Measurements from ENCODE around the gene DENND4C. TPM values are rescaled to one million over a fixed set of nuclear protein-coding genes. Genes with fewer than 3 reads are reported as not detected.

Gene DENND4C
- total RNA-seq, 1 donor from 2014 or later: 34.5 TPM

DNA sequence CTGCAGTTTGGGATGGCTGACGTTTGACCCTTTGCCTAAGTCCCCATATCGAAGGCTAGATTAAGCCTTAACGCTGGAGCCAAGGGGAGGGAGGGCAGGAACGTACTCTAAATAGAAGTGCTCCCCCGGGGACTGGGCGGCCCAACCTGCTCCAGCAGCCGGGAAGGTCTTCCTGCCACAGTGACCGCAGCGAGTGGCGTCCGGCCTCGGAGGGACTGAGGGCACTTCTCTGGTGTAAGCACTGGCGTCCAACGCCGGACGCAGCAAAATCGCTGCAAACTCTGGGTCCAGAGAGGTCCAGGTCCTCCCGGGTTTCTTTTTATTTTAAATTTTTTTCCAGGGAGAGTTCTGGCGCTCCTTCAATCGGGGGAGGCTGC lies 177.8 kb downstream of the DENND4C start:
- peaks cover 22% of the 10 kb centered on the region for H3K9me3 Mint-ChIP-seq (ENCODE audit: unreplicated experiment)
- H3K4me3 Mint-ChIP-seq (ENCODE audit: unreplicated experiment): peak overlapping the region; percentile 83
- peaks cover 16% of the 10 kb centered on the region for H3K4me1 Mint-ChIP-seq (ENCODE audit: low read depth, unreplicated experiment)
- H3K27ac Mint-ChIP-seq (ENCODE audit: unreplicated experiment): peak overlapping the region; percentile 89
- DNase-seq: peak; percentile 67
- H3K36me3 Mint-ChIP-seq (ENCODE audit: unreplicated experiment): peaks cover 11% of the 10 kb centered on the region
- no peak for TF ChIP-seq CTCF (IDR thresholded peaks at IDR 0.05; ENCODE audit: partially characterized antibody, unreplicated experiment)
- H3K27me3 Mint-ChIP-seq (ENCODE audit: unreplicated experiment): peaks cover 16% of the 10 kb centered on the region

GRCh38 chr9:19408693-19409400 lies 178.4 kb downstream of the DENND4C start, which contains the start of gene ACER2:
ACER2 (plus strand) TSS chr9:19409009; CDS start chr9:19409085, 76 bp downstream.
- Mint-ChIP-seq H3K36me3 (ENCODE audit: unreplicated experiment) (peaks cover 7% of the 10 kb centered on the region), H3K27me3 (ENCODE audit: unreplicated experiment) (peaks cover 16% of the 10 kb centered on the region), H3K27ac (ENCODE audit: unreplicated experiment) (peak within 1 kb of the TSS; percentile 100), H3K4me1 (ENCODE audit: low read depth, unreplicated experiment) (peaks cover 18% of the 10 kb centered on the region), H3K9me3 (ENCODE audit: unreplicated experiment) (peaks cover 22% of the 10 kb centered on the region), H3K4me3 (ENCODE audit: unreplicated experiment) (peak within 1 kb of the TSS; percentile 99)
- TF ChIP-seq CTCF (IDR thresholded peaks at IDR 0.05; ENCODE audit: partially characterized antibody, unreplicated experiment): no peak
- peak; percentile 100 for DNase-seq

- H3K4me3 Mint-ChIP-seq (ENCODE audit: unreplicated experiment): peak overlapping the region; percentile 99
- peaks cover 18% of the 10 kb centered on the region for H3K27me3 Mint-ChIP-seq (ENCODE audit: unreplicated experiment)
- H3K36me3 Mint-ChIP-seq (ENCODE audit: unreplicated experiment): peaks cover 4% of the 10 kb centered on the region
- DNase-seq: no peak
- TF ChIP-seq CTCF (IDR thresholded peaks at IDR 0.05; ENCODE audit: partially characterized antibody, unreplicated experiment): no peak
- H3K4me1 Mint-ChIP-seq (ENCODE audit: low read depth, unreplicated experiment): peaks cover 24% of the 10 kb centered on the region
- H3K9me3 Mint-ChIP-seq (ENCODE audit: unreplicated experiment): peaks cover 21% of the 10 kb centered on the region
- H3K27ac Mint-ChIP-seq (ENCODE audit: unreplicated experiment): peak overlapping the region; percentile 100
Measured at GRCh38 chr9:19409401-19410194, 179.1 kb downstream of the DENND4C start.

DNA sequence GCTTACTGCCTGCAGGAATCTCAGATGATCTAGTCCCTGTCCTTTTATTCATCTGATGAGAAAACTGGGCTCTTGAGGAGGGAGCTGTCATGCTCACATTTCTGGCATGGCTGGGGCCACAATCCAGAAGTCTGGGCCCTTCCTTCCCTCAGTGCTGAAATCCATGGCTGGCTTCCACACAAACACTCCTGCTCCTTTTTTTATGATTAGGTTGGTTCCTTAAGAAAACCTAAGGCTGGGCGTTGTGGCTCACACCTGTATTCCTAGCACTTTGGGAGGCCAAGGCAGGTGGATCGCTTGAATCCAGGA lies 179.7 kb downstream of the DENND4C start:
- H3K27ac Mint-ChIP-seq (ENCODE audit: unreplicated experiment): peak overlapping the region; percentile 100
- H3K4me1 Mint-ChIP-seq (ENCODE audit: low read depth, unreplicated experiment): peaks cover 26% of the 10 kb centered on the region
- no peak for DNase-seq
- peaks cover 18% of the 10 kb centered on the region for H3K27me3 Mint-ChIP-seq (ENCODE audit: unreplicated experiment)
- peaks cover 4% of the 10 kb centered on the region for H3K36me3 Mint-ChIP-seq (ENCODE audit: unreplicated experiment)
- H3K9me3 Mint-ChIP-seq (ENCODE audit: unreplicated experiment): peaks cover 22% of the 10 kb centered on the region
- peak overlapping the region; percentile 99 for H3K4me3 Mint-ChIP-seq (ENCODE audit: unreplicated experiment)
- TF ChIP-seq CTCF (IDR thresholded peaks at IDR 0.05; ENCODE audit: partially characterized antibody, unreplicated experiment): no peak

DNA sequence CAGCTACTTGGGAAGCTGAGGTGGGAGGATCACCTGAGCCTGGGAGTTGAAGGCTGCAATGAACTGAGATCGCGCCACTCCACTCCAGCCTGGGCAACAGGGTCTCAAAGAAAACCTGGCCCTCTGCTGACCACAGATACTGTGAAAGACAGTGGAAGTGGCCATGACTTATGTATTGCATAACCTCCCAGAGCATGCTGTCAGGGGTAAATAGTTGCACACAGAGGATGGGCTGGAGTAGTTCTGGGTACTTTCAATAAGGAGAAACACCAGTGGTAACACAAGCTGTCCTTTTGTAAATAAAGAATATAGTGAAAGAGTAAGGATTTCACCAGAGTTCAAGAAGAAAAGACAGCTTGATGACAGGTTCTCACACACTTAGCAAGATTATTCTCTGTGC lies 180.1 kb downstream of the DENND4C start:
- DNase-seq: no peak
- Mint-ChIP-seq H3K27ac (ENCODE audit: unreplicated experiment) (peak overlapping the region; percentile 100), H3K4me1 (ENCODE audit: low read depth, unreplicated experiment) (peaks cover 26% of the 10 kb centered on the region), H3K4me3 (ENCODE audit: unreplicated experiment) (peak overlapping the region; percentile 99), H3K27me3 (ENCODE audit: unreplicated experiment) (peaks cover 18% of the 10 kb centered on the region), H3K36me3 (ENCODE audit: unreplicated experiment) (peaks cover 4% of the 10 kb centered on the region), H3K9me3 (ENCODE audit: unreplicated experiment) (peaks cover 22% of the 10 kb centered on the region)
- TF ChIP-seq CTCF (IDR thresholded peaks at IDR 0.05; ENCODE audit: partially characterized antibody, unreplicated experiment): no peak

Measured in glutamatergic neuron (in vitro differentiated cells).